BJ (cell line): ENCODE results near the gene GRID2IP. TPM values are rescaled to one million over a fixed set of nuclear protein-coding genes. Genes with fewer than 3 reads are reported as not detected.
A peak's percentile ranks its signal among the peaks of the same experiment; 100 is the strongest.

ENCODE experiments used
- CTCF ChIA-PET: fragments of 350-600 bp; formaldehyde crosslinking; extraction: SDS; loops from one replicate; lab custom pipeline; 2021; ENCODE audit warnings: antibody characterized with exemption, inconsistent platforms; lab: Yijun Ruan, JAX
- POLR2A ChIA-PET: fragments of 300-600 bp; sonication (Branson Sonifier 250); formaldehyde crosslinking; extraction: SDS; loops from one replicate; lab custom pipeline; 2021; ENCODE audit warnings: antibody characterized with exemption; lab: Charles Lee
- DNase-seq: peaks from one replicate; pipeline ENCODE4 v3.0.0-alpha.2; 2011; ENCODE audit warnings: low read depth
- H3K27me3 ChIP-seq: 2 replicates; pipeline ENCODE4 v1.6.0; 2011; ENCODE audit warnings: low read length; ENCODE audit not compliant: control insufficient read depth, insufficient read depth
- H3K36me3 ChIP-seq: 2 replicates; pipeline ENCODE4 v1.5.1; 2011; ENCODE audit warnings: low read length; ENCODE audit not compliant: control insufficient read depth, insufficient read depth
- H3K4me3 ChIP-seq: 2 replicates; pipeline ENCODE4 v1.5.1; 2011; ENCODE audit warnings: low read depth, mild to moderate bottlenecking, control low read depth, low read length
- CTCF ChIP-seq: IDR thresholded peaks from 2 replicates; pipeline ENCODE4 v1.5.1; 2011; ENCODE audit warnings: low read depth, mild to moderate bottlenecking, control low read depth, inconsistent platforms, low read length, moderate library complexity; ENCODE audit not compliant: insufficient read depth
- polyA plus RNA-seq: library from polyadenylated mRNA; depleted of rRNA; stranded (reverse); fragments of >200 nt; gene quantifications from 2 replicates; pipeline ENCODE4 v1.2.3, GENCODE V29; 2011

GRID2IP gene
- polyA plus RNA-seq, 1 experiment = not detected

- no peak for TF ChIP-seq CTCF
- Histone ChIP-seq H3K4me3 (no peak overlapping the region), H3K36me3 (no peaks in the 10 kb centered on the region), H3K27me3 (peaks cover 40% of the 10 kb centered on the region)
- ChIA-PET POLR2A (no interaction called here), CTCF (no interaction called here)
- no peak for DNase-seq
Observed at GRCh38 chr7:6529643-6530042, 21.6 kb downstream of the GRID2IP start.

GRCh38 chr7:6528401-6529130 is 22.7 kb downstream of the GRID2IP start:
- peaks cover 36% of the 10 kb centered on the region for H3K27me3 ChIP-seq
- POLR2A ChIA-PET = no interaction called here
- CTCF ChIA-PET = interaction anchor here (0.9 kb wide), 1 partner anchor 410 kb away, joined by 4 read pairs; no protein-coding TSS in a partner anchor
- no peak overlapping the region for H3K4me3 ChIP-seq
- no peak for DNase-seq
- no peaks in the 10 kb centered on the region for H3K36me3 ChIP-seq
- no peak for TF ChIP-seq CTCF

- TF ChIP-seq CTCF = no peak
- H3K36me3 ChIP-seq = no peaks in the 10 kb centered on the region
- H3K4me3 ChIP-seq = peak overlapping the region; percentile 26; the same call in 1 of the 2 replicates
- POLR2A ChIA-PET = no interaction called here
- DNase-seq = no peak
- CTCF ChIA-PET = interaction anchor here (0.7 kb wide), 1 partner anchor 32 kb away, joined by 3 read pairs; no protein-coding TSS in a partner anchor
- peaks cover 25% of the 10 kb centered on the region for H3K27me3 ChIP-seq
Observed at GRCh38 chr7:6526997-6527378, 24.3 kb downstream of the GRID2IP start.

- Histone ChIP-seq H3K27me3 (peaks cover 1% of the 10 kb centered on the region; the same call in 1 of the 2 replicates), H3K36me3 (no peaks in the 10 kb centered on the region), H3K4me3 (no peak overlapping the region)
- ChIA-PET POLR2A (no interaction called here), CTCF (no interaction called here)
- DNase-seq = no peak
- TF ChIP-seq CTCF = no peak
Observed at GRCh38 chr7:6520163-6520981, 30.9 kb downstream of the GRID2IP start.

GRCh38 chr7:6516387-6516983 is 34.8 kb downstream of the GRID2IP start:
- Histone ChIP-seq H3K36me3 (no peaks in the 10 kb centered on the region), H3K4me3 (no peak overlapping the region), H3K27me3 (peaks cover 1% of the 10 kb centered on the region; the same call in 1 of the 2 replicates)
- CTCF ChIA-PET = interaction anchor here (0.6 to 2.7 kb wide), 13 partner anchors 10 to 157 kb away, joined by 3 to 18 read pairs (median 3); partner anchors contain the start of gene INTS15
- TF ChIP-seq CTCF = peak; percentile 90
- POLR2A ChIA-PET = interaction anchor here (0.6 kb wide), 1 partner anchor 61 kb away, joined by 3 read pairs; no protein-coding TSS in a partner anchor
- peak; percentile 19 for DNase-seq
